Psoas muscle (tissue), 8 donors: Measurements from ENCODE around the gene CDHR2. TPM values are rescaled to one million over a fixed set of nuclear protein-coding genes. Genes with fewer than 3 reads are reported as not detected.

Source experiments
- ATAC-seq, 4 donors: fragments of 200-7000 bp; cut with Tn5 transposase; one replicate each; pipeline ENCODE4 v1.9.1; 2020; ENCODE audit warnings: moderate library complexity in 3 of 4, mild to moderate bottlenecking in 2 of 4
- DNase-seq, 2 donors: peaks; one replicate each; pipeline ENCODE4 v3.0.0-alpha.2; 2020
- H3K27ac ChIP-seq: fragments of 200-600 bp; one replicate; pipeline ENCODE4 v1.8.0; 2022
- H3K27me3 ChIP-seq, 3 donors: fragments of 200-600 bp in 1 of 3; one replicate each; pipeline versions ENCODE4 v1.6.1 to v1.8.0; 2013 to 2022; ENCODE audit warnings: low read length in 2 of 3, mild to moderate bottlenecking in 2 of 3, moderate library complexity in 1 of 3; ENCODE audit not compliant: insufficient read depth in 3 of 3
- H3K36me3 ChIP-seq, 2 donors: fragments of 200-600 bp in 1 of 2; one replicate each; pipeline versions ENCODE4 v1.6.1 to v1.8.0; 2013 to 2022; ENCODE audit warnings: low read depth in 1 of 2, mild to moderate bottlenecking in 1 of 2, moderate library complexity in 1 of 2; ENCODE audit not compliant: insufficient read depth in 1 of 2
- H3K4me1 ChIP-seq: fragments of 200-600 bp; one replicate; pipeline ENCODE4 v1.8.0; 2022
- H3K4me3 ChIP-seq: fragments of 200-600 bp; one replicate; pipeline ENCODE4 v1.8.0; 2022; ENCODE audit warnings: mild to moderate bottlenecking
- H3K9me3 ChIP-seq: fragments of 200-600 bp; one replicate; pipeline ENCODE4 v1.8.0; 2022
- CTCF ChIP-seq: fragments of 200-600 bp; IDR thresholded peaks from one replicate; pipeline ENCODE4 v1.8.0; 2022; ENCODE audit warnings: antibody characterized with exemption
- WGBS, 3 donors: extraction: QIAGEN DNeasy Blood & Tissue Kit; methylation state at CpG; one replicate each; pipeline versions ENCODE4 v1.1.6 to v1.1.7; 2013; 5-methylcytosine and 5-hydroxymethylcytosine counted together
- intact Hi-C, 2 donors: fragments of 100-400 bp; cut with DNase I; formaldehyde crosslinking; loops; one replicate each; pipeline versions ENCODE4 v1.11.0 to v1.14.2; 2022
- polyA plus RNA-seq, 3 donors: library from polyadenylated mRNA; stranded (reverse); fragments of 200-250 nt; gene quantifications; one replicate each; pipeline ENCODE4 v1.2.3, GENCODE V29; 2013
- total RNA-seq, 4 donors: library from RNA; stranded (reverse); fragmentation: NEBNext Ultra II Directional in 2 of 4; extraction: Animal tissue kit (Norgen Biotek cat#: 25700) in 2 of 4; gene quantifications; one replicate each; pipeline versions ENCODE4 v1.2.1 to v1.2.4, GENCODE V29; 2021 to 2023
- donor health status: healthy with polysubstance abuse.
- donor health status: DM: no; HTN: no; CAD: no; lungs with moderate emphysema.
- donor health status: Bipolar disorder and iron deficiency.
- donor health status: healthy.
- donor health status: DM: yes; HTN: yes; CAD: no.
- donor health status: DM: no; HTN: no; CAD: no.
- donor health status: DM: no; HTN: no; CAD: no.
- donor health status: DM: yes; HTN: yes; CAD: no.

CDHR2 gene
- total and polyA plus RNA-seq, 7 donors, result 0.03 to 0.30 (median 0.14) TPM; not detected in 3

- H3K9me3 ChIP-seq, result no peaks in the 10 kb centered on the region
- DNase-seq (no peak), ATAC-seq (no peak)
- peaks cover 3 to 17% of the 10 kb centered on the region in 2 donors for H3K36me3 ChIP-seq
- no peaks in the 10 kb centered on the region for H3K27me3 ChIP-seq
- 44 to 52% (median 45%) methylated on average over 11 of the region's 11 CpGs for WGBS, 3 donors
- peak overlapping the region; percentile 96 for H3K27ac ChIP-seq
- TF ChIP-seq CTCF, result no peak
- intact Hi-C loops, result loop anchor here in 1 of 2 donors (5.0 kb wide), 1 partner anchor 88 kb away; the partner anchor contains the start of gene FAF2
- H3K4me3 ChIP-seq, result peak overlapping the region; percentile 77
- peaks cover 35% of the 10 kb centered on the region for H3K4me1 ChIP-seq
Observed at GRCh38 chr5:176535101-176535663, 14.0 kb upstream of the CDHR2 start.

GRCh38 chr5:176535664-176536131, 13.4 kb upstream of the CDHR2 start:
- Histone ChIP-seq H3K27ac (peak overlapping the region; percentile 96), H3K4me1 (peaks cover 35% of the 10 kb centered on the region), H3K9me3 (no peaks in the 10 kb centered on the region), H3K36me3 (peaks cover 3 to 12% of the 10 kb centered on the region in 2 donors), H3K27me3 (no peaks in the 10 kb centered on the region), H3K4me3 (peak overlapping the region; percentile 77)
- DNase-seq, result no peak
- no peak for ATAC-seq
- no peak for TF ChIP-seq CTCF
- intact Hi-C loops, result loop anchor here in 1 of 2 donors (5.0 kb wide), 1 partner anchor 88 kb away; the partner anchor contains the start of gene FAF2
- 2 to 15% (median 3%) methylated on average over 9 of the region's 9 CpGs for WGBS, 3 donors

- peaks cover 35% of the 10 kb centered on the region for H3K4me1 ChIP-seq
- intact Hi-C loops, result loop anchor here in 1 of 2 donors (5.0 kb wide), 1 partner anchor 89 kb away; the partner anchor contains the start of gene FAF2
- TF ChIP-seq CTCF, result no peak
Observed at GRCh38 chr5:176536132-176536901, 12.8 kb upstream of the CDHR2 start.

GRCh38 chr5:176536902-176537553, 12.1 kb upstream of the CDHR2 start, which contains the start of gene RNF44:
Gene RNF44 (minus strand): TSS chr5:176537402. CDS start chr5:176532472, 4,930 bp downstream.
- Histone ChIP-seq H3K9me3 (no peaks in the 10 kb centered on the region), H3K27ac (peak within 1 kb of the TSS; percentile 96), H3K4me3 (peak within 1 kb of the TSS; percentile 77), H3K27me3 (no peaks in the 10 kb centered on the region), H3K36me3 (peaks cover 0 to under 1% of the 10 kb centered on the region in 2 donors), H3K4me1 (peaks cover 35% of the 10 kb centered on the region)
- no peak for TF ChIP-seq CTCF
- ATAC-seq (peak; percentile 86 to 88 (median 88)), DNase-seq (peak; percentile 99)
- intact Hi-C loops, result loop anchor here in 1 of 2 donors (5.0 kb wide), 1 partner anchor 90 kb away; the partner anchor contains the start of gene FAF2
- WGBS, 3 donors, result 0 to 1% (median 0%) methylated on average over 49 to 63 of the region's 63 CpGs

More at GRCh38 chr5:176536132-176536901, 12.8 kb upstream of the CDHR2 start:
- H3K9me3 ChIP-seq, result no peaks in the 10 kb centered on the region
- DNase-seq (peak; percentile 84 to 89), ATAC-seq (peak; percentile 48 to 64 (median 50))
- H3K36me3 ChIP-seq, result peaks cover 0 to 7% of the 10 kb centered on the region in 2 donors
- peak overlapping the region; percentile 96 for H3K27ac ChIP-seq
- peak overlapping the region; percentile 77 for H3K4me3 ChIP-seq
- 0 to 2% (median 1%) methylated on average over 34 to 43 of the region's 43 CpGs for WGBS, 3 donors
- H3K27me3 ChIP-seq, result no peaks in the 10 kb centered on the region
